ENCODE data around the gene GLRX5. TPM values are rescaled to one million over a fixed set of nuclear protein-coding genes. Genes with fewer than 3 reads are reported as not detected.

GLRX5 gene
- total and polyA plus RNA-seq, 2 experiments from 2014 or later: 91.4 to 130 TPM

DNA sequence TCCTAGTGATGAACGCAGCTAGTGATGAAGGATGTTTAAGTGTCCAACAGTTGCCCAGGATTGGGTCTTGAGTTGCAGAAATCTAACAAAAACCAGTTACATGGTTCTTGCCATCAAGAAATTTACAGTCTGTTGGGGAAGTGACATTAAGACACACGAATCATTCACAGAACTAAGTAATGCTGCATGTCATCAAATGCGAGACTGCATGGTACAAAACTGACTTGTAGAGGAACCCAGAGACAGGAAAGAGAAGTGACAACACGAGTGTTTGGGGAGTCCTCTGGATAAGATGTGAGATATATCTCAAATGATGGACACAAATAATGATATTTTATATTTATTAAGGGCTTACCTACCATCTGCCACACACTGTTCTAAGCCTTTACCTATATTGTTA lies 12.3 kb upstream of the GLRX5 start (continued):
- TF ChIP-seq, protein P1, sequence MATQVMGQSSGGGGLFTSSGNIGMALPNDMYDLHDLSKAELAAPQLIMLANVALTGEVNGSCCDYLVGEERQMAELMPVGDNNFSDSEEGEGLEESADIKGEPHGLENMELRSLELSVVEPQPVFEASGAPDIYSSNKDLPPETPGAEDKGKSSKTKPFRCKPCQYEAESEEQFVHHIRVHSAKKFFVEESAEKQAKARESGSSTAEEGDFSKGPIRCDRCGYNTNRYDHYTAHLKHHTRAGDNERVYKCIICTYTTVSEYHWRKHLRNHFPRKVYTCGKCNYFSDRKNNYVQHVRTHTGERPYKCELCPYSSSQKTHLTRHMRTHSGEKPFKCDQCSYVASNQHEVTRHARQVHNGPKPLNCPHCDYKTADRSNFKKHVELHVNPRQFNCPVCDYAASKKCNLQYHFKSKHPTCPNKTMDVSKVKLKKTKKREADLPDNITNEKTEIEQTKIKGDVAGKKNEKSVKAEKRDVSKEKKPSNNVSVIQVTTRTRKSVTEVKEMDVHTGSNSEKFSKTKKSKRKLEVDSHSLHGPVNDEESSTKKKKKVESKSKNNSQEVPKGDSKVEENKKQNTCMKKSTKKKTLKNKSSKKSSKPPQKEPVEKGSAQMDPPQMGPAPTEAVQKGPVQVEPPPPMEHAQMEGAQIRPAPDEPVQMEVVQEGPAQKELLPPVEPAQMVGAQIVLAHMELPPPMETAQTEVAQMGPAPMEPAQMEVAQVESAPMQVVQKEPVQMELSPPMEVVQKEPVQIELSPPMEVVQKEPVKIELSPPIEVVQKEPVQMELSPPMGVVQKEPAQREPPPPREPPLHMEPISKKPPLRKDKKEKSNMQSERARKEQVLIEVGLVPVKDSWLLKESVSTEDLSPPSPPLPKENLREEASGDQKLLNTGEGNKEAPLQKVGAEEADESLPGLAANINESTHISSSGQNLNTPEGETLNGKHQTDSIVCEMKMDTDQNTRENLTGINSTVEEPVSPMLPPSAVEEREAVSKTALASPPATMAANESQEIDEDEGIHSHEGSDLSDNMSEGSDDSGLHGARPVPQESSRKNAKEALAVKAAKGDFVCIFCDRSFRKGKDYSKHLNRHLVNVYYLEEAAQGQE (IDR thresholded peaks at IDR 0.05; ENCODE audit: unreplicated experiment): no peak
- TF ChIP-seq, protein P2, sequence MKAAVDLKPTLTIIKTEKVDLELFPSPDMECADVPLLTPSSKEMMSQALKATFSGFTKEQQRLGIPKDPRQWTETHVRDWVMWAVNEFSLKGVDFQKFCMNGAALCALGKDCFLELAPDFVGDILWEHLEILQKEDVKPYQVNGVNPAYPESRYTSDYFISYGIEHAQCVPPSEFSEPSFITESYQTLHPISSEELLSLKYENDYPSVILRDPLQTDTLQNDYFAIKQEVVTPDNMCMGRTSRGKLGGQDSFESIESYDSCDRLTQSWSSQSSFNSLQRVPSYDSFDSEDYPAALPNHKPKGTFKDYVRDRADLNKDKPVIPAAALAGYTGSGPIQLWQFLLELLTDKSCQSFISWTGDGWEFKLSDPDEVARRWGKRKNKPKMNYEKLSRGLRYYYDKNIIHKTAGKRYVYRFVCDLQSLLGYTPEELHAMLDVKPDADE (IDR thresholded peaks at IDR 0.05): no peak
- no peak for TF ChIP-seq EZH2phosphoT487 (IDR thresholded peaks at IDR 0.05; ENCODE audit: unreplicated experiment)
- TF ChIP-seq POLR2AphosphoS5 (IDR thresholded peaks at IDR 0.05; ENCODE audit: low read depth): no peak

DNA sequence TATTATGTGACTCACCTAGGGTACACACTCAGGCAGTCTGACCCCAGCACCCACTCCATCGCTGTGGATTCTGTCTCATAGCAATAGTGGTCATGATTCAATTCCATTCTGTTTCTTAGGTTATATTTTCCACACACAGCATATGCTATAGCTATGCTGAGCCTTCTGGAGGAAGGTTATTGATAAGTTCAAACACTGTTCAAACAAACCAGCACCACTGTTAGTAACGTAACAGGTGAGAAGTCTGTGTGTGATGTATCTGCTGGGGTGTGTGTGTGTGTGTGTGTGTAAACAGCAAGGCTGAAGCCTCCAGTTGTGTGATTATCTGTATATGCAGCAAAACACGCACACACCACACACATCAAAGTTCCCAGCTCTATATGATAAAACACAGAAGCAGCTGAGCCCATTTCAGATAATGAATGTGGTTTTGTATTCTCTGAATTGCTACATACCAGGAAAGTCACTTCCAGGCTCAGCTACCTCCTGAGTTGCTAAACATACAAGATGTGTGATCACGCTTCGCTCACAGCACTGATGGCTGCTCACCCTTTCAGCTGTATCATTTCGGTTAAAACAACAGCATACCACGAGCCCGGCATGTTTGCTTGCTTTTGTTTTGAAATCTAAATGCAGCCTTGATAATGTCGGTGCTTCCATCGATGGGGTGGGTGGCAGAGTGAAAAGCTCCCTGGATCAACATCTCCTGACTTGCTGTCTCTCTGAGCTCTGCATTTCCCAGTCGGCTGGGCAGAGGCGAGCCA lies 11.6 kb upstream of the GLRX5 start:
- H3K4me3 Mint-ChIP-seq: no peak overlapping the region
- Histone ChIP-seq H3K36me3 (ENCODE audit: insufficient read depth) (no peaks in the 10 kb centered on the region), H3K27me3 (ENCODE audit: insufficient read depth) (peaks cover 12% of the 10 kb centered on the region), H3K27ac (ENCODE audit: low read depth) (no peak overlapping the region), H2AFZ (no peak overlapping the region), H3F3A (replicated peaks; ENCODE audit: low read depth) (no peaks in the 10 kb centered on the region), H3K9me2 (ENCODE audit: insufficient read depth) (no peaks in the 10 kb centered on the region), H3K4me2 (no peak overlapping the region), H4K20me1 (replicated peaks; ENCODE audit: insufficient read depth) (no peaks in the 10 kb centered on the region), H3K4me1 (ENCODE audit: insufficient read depth) (peaks cover 15% of the 10 kb centered on the region), H3K79me2 (replicated peaks; ENCODE audit: insufficient read depth) (no peaks in the 10 kb centered on the region), H3K4me3 (no peak overlapping the region)
- TF ChIP-seq CREB1 (CRISPR knock-in tag; IDR thresholded peaks at IDR 0.05; ENCODE audit: low read depth): no peak
- TF ChIP-seq EZH2phosphoT487 (IDR thresholded peaks at IDR 0.05; ENCODE audit: unreplicated experiment): no peak
- TF ChIP-seq STAT1 (IDR thresholded peaks at IDR 0.05; ENCODE audit: unreplicated experiment): no peak
- TF ChIP-seq EZH2 (IDR thresholded peaks at IDR 0.05; ENCODE audit: low read depth, unreplicated experiment): no peak
- TF ChIP-seq POLR2AphosphoS5 (IDR thresholded peaks at IDR 0.05; ENCODE audit: low read depth): no peak
- no peak for TF ChIP-seq NANOG (IDR thresholded peaks at IDR 0.05; ENCODE audit: borderline replicate concordance)
- TF ChIP-seq, protein P1 (IDR thresholded peaks at IDR 0.05; ENCODE audit: unreplicated experiment): no peak
- DNase-seq (ENCODE audit: low spot score) (no peak), ATAC-seq (no peak)
- H3K4me1 Mint-ChIP-seq: peaks cover 30% of the 10 kb centered on the region
- H3K9me3 Mint-ChIP-seq: no peaks in the 10 kb centered on the region
- peak overlapping the region; percentile 36; the same call in 1 of the 2 replicates for H3K27ac Mint-ChIP-seq
- H3K27me3 Mint-ChIP-seq (ENCODE audit: insufficient read depth, low read depth, poor library complexity): peaks cover 11% of the 10 kb centered on the region
- no peaks in the 10 kb centered on the region for H3K36me3 Mint-ChIP-seq (ENCODE audit: low read depth)
